Measurements from ENCODE around the gene ZNF627. TPM values are rescaled to one million over a fixed set of nuclear protein-coding genes. Genes with fewer than 3 reads are reported as not detected.

Gene ZNF627
- 1 to 10 TPM; 4.6 to 8.8 TPM for total RNA-seq

DNA sequence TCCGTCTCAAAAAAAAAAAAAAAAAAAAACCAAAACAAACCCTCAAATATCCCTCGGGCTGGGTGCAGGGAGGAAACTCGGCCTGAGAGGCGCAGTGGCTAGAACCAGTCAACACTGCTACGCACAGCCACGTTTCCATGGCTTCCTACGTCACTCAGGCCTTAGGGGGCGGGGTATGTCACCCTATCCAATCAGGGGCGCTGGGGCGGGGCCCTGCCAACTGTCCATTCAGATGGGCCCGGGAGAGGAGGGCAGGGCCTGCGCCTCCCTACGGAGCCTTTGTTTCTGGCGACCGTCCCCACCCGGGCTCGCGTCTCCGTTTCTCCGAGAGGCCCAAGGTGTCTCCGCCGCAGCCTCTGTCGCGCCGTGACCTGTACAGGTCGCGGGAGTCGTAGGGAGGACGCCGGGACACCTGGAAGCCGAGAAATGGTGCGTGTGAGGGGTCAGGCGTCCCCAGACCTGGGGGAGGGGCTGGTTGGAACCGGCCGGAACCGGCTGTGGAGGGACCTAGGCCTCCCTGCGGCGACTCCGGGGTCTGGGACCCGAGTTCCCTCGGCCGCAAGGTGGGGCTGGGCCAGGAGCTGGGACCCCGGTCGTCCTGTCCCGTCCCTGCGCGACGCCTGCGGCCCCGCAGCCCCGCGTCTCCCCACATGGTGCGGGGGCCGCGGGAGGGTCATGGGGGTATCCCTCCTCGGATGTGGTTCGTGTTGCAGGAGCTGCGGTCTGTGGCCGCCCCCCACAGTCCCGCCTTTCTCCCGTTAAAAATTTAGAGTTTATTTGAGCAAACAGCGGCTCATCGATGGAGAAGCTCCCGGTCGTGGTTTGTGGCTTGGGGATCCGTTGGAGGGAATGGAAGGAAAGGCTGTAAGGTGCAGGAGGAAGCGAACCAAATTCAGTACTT is at the start of gene ZNF627:
ZNF627 (plus strand) TSS at position 282 of the 901 bp plus-strand sequence; CDS start at position 427, 145 bp downstream.
- ATAC-seq (peak; percentile 100), DNase-seq (peak; percentile 99 to 100 (median 100))
- H3K4me1 ChIP-seq: peaks cover 20% of the 10 kb centered on the region
- peak within 1 kb of the TSS; percentile 72 to 92 (median 88) for H3K27ac ChIP-seq
- TF ChIP-seq, protein P1, sequence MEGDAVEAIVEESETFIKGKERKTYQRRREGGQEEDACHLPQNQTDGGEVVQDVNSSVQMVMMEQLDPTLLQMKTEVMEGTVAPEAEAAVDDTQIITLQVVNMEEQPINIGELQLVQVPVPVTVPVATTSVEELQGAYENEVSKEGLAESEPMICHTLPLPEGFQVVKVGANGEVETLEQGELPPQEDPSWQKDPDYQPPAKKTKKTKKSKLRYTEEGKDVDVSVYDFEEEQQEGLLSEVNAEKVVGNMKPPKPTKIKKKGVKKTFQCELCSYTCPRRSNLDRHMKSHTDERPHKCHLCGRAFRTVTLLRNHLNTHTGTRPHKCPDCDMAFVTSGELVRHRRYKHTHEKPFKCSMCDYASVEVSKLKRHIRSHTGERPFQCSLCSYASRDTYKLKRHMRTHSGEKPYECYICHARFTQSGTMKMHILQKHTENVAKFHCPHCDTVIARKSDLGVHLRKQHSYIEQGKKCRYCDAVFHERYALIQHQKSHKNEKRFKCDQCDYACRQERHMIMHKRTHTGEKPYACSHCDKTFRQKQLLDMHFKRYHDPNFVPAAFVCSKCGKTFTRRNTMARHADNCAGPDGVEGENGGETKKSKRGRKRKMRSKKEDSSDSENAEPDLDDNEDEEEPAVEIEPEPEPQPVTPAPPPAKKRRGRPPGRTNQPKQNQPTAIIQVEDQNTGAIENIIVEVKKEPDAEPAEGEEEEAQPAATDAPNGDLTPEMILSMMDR (IDR thresholded peaks at IDR 0.05): peak in 6 of 7 experiments; percentile 14 to 74 (median 54)
- peak; percentile 93 to 98 (median 98) for TF ChIP-seq POLR2A (IDR thresholded peaks at IDR 0.05)
- H3K36me3 ChIP-seq (replicated peaks in 1 of 2; ENCODE audit: insufficient read depth in 1 of 2, low read depth in 2 of 2): no peaks in the 10 kb centered on the region
- no peaks in the 10 kb centered on the region for H3K9me3 ChIP-seq
- H3K27me3 ChIP-seq: no peaks in the 10 kb centered on the region
- intact Hi-C loops (cut with DNase I): no loop called here
- 0% methylated on average over 14 to 66 of the region's 67 CpGs for WGBS, 2 donors
- H3K4me3 ChIP-seq: peak within 1 kb of the TSS; percentile 83 to 86

DNA sequence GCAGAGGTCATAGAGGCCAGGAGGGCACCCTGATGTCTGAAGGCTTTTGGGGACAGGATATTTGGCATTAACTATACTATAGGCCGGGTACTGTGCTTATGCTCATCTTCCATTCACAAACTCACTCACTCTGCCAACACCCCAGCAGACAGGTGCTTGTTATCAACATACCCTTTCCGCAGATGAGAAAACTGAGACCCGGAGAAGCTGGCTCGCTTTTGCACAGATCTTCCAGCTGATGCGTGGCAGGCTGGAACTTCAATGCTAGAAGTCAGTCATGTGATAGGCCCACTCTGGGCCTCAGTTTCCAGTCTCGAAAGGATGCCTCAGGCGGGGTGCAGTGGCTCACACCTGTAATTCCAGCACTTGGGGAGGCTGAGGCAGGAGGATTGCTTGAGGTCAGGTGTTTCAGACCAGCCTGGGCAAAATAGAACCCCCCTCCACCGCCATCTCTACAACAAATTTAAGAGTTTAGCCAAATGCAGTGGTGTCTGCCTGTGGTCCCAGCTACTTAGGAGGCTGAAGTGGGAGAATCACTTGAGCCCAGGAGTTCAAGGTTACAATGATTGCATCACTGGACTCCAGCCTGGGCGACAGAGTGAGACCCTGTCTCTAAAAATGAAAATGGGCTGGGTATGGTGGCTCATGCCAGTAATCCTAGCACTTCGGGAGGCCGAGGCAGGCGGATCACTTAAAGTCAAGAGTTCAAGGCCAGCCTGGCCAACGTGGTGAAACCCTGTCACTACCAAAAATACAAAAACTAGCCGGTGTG is 49.2 kb upstream of the ZNF627 start:
- H3K9me3 ChIP-seq: no peaks in the 10 kb centered on the region
- H3K27ac ChIP-seq: no peak overlapping the region
- TF ChIP-seq, protein P1 (IDR thresholded peaks at IDR 0.05): no peak
- no peak for TF ChIP-seq POLR2A (IDR thresholded peaks at IDR 0.05)
- 56 to 84% methylated on average over 5 to 14 of the region's 14 CpGs for WGBS, 2 donors
- ATAC-seq: no peak
- intact Hi-C loops (cut with DNase I): no loop called here
- no peak overlapping the region for H3K4me3 ChIP-seq
- H3K4me1 ChIP-seq: no peaks in the 10 kb centered on the region
- no peaks in the 10 kb centered on the region for H3K27me3 ChIP-seq
- H3K36me3 ChIP-seq (replicated peaks in 1 of 2; ENCODE audit: insufficient read depth in 1 of 2, low read depth in 2 of 2): peaks cover 0 to 6% of the 10 kb centered on the region in 2 donors
- DNase-seq: no peak

DNA sequence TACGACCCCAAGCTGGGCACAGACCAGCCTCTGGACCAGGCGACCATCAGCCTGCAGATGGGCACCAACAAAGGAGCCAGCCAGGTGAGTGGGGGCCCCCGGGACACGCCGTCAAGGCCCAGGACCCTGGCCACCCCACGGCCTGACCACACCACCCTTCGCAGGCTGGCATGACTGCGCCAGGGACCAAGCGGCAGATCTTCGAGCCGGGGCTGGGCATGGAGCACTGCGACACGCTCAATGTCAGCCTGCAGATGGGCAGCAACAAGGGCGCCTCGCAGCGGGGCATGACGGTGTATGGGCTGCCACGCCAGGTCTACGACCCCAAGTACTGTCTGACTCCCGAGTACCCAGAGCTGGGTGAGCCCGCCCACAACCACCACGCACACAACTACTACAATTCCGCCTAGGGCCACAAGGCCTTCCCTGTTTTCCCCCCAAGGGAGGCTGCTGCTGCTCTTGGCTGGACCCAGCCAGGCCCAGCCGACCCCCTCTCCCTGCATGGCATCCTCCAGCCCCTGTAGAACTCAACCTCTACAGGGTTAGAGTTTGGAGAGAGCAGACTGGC is 47.8 kb upstream of the ZNF627 start:
- Histone ChIP-seq H3K27me3 (no peaks in the 10 kb centered on the region), H3K4me1 (no peaks in the 10 kb centered on the region), H3K9me3 (no peaks in the 10 kb centered on the region), H3K4me3 (no peak overlapping the region), H3K27ac (no peak overlapping the region), H3K36me3 (replicated peaks in 1 of 2; ENCODE audit: insufficient read depth in 1 of 2, low read depth in 2 of 2) (peaks cover 0 to 13% of the 10 kb centered on the region in 2 donors)
- TF ChIP-seq POLR2A (IDR thresholded peaks at IDR 0.05): no peak
- TF ChIP-seq, protein P1 (IDR thresholded peaks at IDR 0.05): no peak
- DNase-seq (no peak), ATAC-seq (no peak)
- intact Hi-C loops (cut with DNase I): no loop called here
- WGBS, 2 donors: 81 to 90% methylated on average over 3 to 19 of the region's 24 CpGs

DNA sequence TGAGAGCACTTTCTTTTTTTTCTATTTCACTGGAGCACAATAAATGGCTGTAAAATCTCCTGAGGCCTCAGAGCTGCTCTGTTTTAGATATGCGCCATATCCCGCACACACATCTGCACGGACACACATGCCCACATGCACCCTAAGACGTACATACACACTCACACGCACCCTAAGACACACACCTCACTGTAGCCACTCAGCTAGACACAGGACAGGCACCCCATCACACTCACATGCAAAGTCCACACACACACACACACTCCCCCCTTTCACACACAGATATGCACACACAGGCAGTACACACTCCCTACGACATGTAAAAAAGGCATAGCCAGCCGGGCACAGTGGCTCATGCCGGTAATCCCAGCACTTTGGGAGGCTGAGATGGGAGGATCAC is 47.0 kb upstream of the ZNF627 start:
- intact Hi-C loops (cut with DNase I): no loop called here
- Histone ChIP-seq H3K36me3 (replicated peaks in 1 of 2; ENCODE audit: insufficient read depth in 1 of 2, low read depth in 2 of 2) (peaks cover 0 to 13% of the 10 kb centered on the region in 2 donors), H3K27me3 (no peaks in the 10 kb centered on the region), H3K4me1 (no peaks in the 10 kb centered on the region), H3K9me3 (no peaks in the 10 kb centered on the region), H3K4me3 (no peak overlapping the region), H3K27ac (no peak overlapping the region)
- no peak for DNase-seq
- ATAC-seq: no peak
- WGBS, 2 donors: 79 to 87% methylated on average over 8 of the region's 8 CpGs
- no peak for TF ChIP-seq POLR2A (IDR thresholded peaks at IDR 0.05)
- TF ChIP-seq, protein P1 (IDR thresholded peaks at IDR 0.05): no peak
